Cardiac fibroblast (primary cell): ENCODE results near the gene TRA2A.

ENCODE experiments used
- DNase-seq, 2 donors: peaks; one replicate each; pipeline versions ENCODE4 v3.0.0 to v3.0.0-alpha.2; 2010; ENCODE audit warnings: low read depth in 2 of 2
- H3K4me3 ChIP-seq, 2 donors: replicated peaks in 1 of 2; 1 replicate in 1 of 2; 2 replicates in 1 of 2; pipeline ENCODE4 v1.5.1; 2011; ENCODE audit warnings: low read depth in 2 of 2, low read length in 2 of 2, mild to moderate bottlenecking in 2 of 2, moderate library complexity in 1 of 2
- TF ChIP-seq, protein P1 (sequence below): IDR thresholded peaks from one replicate; pipeline ENCODE4 v1.5.1; 2011; ENCODE audit warnings: low read depth, mild to moderate bottlenecking, low read length, inconsistent platforms

The TRA2A gene

DNA sequence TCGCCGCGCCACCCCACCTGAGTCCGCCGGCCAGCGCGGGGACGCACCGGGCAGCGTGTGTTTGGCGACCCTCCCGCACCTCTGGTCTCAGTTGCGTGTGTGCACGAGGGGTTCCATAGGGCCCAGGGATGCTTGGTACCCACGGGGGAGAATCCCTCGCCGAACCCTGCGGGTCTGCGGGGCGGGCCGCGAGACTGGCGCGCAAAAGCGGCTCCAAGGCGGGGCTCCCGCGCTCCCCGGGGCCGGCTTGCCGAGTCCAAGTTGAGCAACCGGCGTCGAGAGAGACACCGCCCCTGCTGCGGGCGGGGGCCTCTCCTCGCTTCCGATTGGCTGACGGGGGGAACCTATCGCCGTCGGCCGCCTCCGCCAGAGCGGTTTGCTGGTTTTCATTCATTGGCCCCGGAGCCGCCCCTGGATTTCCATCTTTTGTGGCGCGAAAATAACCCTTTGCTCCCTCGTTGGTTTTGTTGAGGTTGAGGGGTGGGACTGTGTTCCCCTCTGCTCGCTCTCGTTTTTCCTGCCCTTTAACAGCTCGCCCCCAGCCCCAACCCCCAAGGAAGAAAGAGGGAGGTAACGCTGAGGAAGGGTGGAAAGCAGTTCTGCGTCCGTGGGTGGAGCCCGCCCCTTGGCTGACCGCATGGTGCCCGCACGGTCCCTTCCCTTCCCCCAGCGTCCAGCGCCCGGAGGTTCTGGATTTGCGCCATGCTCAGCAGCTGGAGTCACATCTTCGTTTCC, 57.5 kb downstream of the TRA2A start:
- DNase-seq = peak; percentile 96 to 97
- H3K4me3 ChIP-seq = peak overlapping the region; percentile 66 to 69
- TF ChIP-seq, protein P1, sequence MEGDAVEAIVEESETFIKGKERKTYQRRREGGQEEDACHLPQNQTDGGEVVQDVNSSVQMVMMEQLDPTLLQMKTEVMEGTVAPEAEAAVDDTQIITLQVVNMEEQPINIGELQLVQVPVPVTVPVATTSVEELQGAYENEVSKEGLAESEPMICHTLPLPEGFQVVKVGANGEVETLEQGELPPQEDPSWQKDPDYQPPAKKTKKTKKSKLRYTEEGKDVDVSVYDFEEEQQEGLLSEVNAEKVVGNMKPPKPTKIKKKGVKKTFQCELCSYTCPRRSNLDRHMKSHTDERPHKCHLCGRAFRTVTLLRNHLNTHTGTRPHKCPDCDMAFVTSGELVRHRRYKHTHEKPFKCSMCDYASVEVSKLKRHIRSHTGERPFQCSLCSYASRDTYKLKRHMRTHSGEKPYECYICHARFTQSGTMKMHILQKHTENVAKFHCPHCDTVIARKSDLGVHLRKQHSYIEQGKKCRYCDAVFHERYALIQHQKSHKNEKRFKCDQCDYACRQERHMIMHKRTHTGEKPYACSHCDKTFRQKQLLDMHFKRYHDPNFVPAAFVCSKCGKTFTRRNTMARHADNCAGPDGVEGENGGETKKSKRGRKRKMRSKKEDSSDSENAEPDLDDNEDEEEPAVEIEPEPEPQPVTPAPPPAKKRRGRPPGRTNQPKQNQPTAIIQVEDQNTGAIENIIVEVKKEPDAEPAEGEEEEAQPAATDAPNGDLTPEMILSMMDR = no peak

GRCh38 chr7:23473844-23474093, 58.0 kb downstream of the TRA2A start:
- peak overlapping the region; percentile 66 to 69 for H3K4me3 ChIP-seq
- TF ChIP-seq, protein P1 = no peak
- DNase-seq = no peak

GRCh38 chr7:23472956-23473843, 58.6 kb downstream of the TRA2A start:
- peak overlapping the region; percentile 66 to 69 for H3K4me3 ChIP-seq
- DNase-seq = no peak
- TF ChIP-seq, protein P1 = no peak

DNA sequence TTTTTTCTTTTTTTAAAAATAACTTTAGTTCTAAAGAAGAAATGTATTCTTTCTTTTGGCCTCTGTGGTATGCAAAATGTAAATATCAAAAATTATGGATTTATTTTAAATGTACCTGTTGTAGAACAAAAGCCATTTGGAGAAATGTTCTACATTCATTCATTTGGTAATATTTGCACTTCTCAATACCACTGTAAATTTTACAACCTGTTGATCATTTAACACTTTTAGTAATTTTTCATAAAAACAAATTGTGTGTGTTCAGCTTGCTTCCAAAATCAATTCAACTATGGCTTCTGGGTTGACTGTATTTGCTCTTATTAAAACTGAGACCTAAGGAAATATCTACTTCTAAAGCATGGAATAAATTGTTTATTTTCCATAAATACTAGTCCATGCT, 59.2 kb downstream of the TRA2A start:
- no peak overlapping the region for H3K4me3 ChIP-seq
- TF ChIP-seq, protein P1 = no peak
- DNase-seq = no peak

DNA sequence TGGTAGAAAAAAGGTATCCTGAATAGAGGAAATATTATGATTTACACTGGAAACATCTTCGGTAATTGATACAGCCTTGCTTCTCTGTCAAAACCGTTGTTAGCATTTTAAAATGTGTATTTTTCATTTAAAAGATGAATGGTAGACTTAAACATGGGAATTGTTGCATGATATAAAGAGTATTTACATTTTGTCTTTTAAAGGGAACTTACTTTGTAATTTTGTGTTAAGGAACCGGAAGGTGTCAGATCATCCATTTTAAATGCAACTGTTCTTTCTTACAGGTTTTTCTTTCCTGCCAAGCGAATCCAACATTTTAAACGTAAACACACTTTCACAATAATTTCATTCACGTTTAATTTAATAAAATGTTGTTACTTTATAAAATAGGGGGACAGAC, 59.7 kb downstream of the TRA2A start:
- DNase-seq = no peak
- H3K4me3 ChIP-seq = peak overlapping the region in 1 of 2 donors; percentile 91
- TF ChIP-seq, protein P1 = no peak

DNA sequence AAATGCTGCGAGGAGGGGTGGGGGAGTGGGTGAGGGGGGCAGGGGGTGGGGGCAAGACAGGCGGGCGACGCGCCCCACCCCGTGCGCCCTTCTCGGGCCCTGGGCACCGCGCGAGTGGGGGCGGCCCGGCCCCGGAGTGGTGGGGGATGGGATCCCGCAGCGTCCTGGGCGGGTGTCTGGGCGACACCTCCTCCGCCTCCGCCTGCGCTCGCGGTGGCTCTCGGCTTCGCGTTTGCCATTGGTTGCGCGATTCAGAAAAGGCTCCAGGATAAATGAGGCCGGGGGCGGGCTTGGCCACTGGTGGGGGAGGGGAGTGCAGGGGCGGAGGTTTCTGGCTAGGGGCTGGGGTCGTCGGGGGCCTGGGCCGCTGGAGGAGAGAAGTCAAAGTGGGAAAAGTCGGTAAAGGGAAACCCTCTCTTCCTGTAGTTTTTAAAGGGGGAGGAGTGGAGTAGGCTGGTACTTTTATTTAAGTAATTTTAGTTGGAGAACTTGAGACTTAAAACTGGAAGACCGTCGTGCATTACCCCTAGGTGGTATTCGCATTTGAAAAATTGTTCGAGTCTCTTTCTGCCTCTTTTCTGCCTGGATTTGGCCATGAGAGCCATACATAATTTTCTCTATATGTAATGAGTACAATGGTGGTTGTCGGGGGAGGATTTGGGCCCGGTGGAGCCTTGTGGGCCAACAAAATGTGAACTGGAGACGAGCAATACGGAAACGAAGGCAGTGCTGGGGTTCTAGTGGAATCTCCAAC, 60.5 kb downstream of the TRA2A start:
- peak; percentile 58 to 81 for DNase-seq
- TF ChIP-seq, protein P1 = no peak
- peak overlapping the region; percentile 82 to 91 for H3K4me3 ChIP-seq
